Transverse colon (tissue), 4 donors: ENCODE results near the gene GNAT3. TPM values are rescaled to one million over a fixed set of nuclear protein-coding genes. Genes with fewer than 3 reads are reported as not detected.

Experiments used
- DNase-seq: peaks from one replicate; pipeline ENCODE4 v3.0.0-alpha.2; 2019
- H3K27ac ChIP-seq, 4 donors: fragments of 200-600 bp; sonication (generic); 2 replicates each; pipeline ENCODE4 v1.5.1; 2016 to 2018; ENCODE audit warnings: inconsistent platforms in 4 of 4
- H3K27me3 ChIP-seq: fragments of 200-600 bp; sonication (generic); 2 replicates; pipeline ENCODE4 v1.5.1; 2017; ENCODE audit warnings: inconsistent platforms
- H3K36me3 ChIP-seq, 4 donors: fragments of 200-600 bp; sonication (generic); 2 replicates each; pipeline ENCODE4 v1.5.1; 2017 to 2019; ENCODE audit warnings: inconsistent platforms in 4 of 4
- H3K4me1 ChIP-seq, 4 donors: fragments of 200-600 bp; sonication (generic); 2 replicates each; pipeline ENCODE4 v1.5.1; 2017 to 2020; ENCODE audit warnings: inconsistent platforms in 4 of 4
- H3K4me3 ChIP-seq, 4 donors: fragments of 200-600 bp; sonication (generic); 1 replicate in 1 of 4; 2 replicates in 3 of 4; pipeline versions ENCODE4 v1.5.1 to v1.6.1; 2017 to 2019; ENCODE audit warnings: inconsistent platforms in 4 of 4
- H3K9me3 ChIP-seq, 2 donors: fragments of 200-600 bp; sonication (generic); 2 replicates each; pipeline ENCODE4 v1.5.1; 2017 to 2019; ENCODE audit warnings: inconsistent platforms in 2 of 2
- CTCF ChIP-seq, 5 experiments: fragments of 200-600 bp in 3 of 5; fragments of 450-650 bp in 2 of 5; sonication (generic) in 3 of 5; IDR thresholded peaks; 1 replicate in 2 of 5; 2 replicates in 3 of 5; pipeline ENCODE4 v1.5.1; 2016 to 2017; ENCODE audit warnings: antibody characterized with exemption in 5 of 5, inconsistent platforms in 3 of 5, mild to moderate bottlenecking in 2 of 5, moderate library complexity in 1 of 5
- EP300 ChIP-seq: sonication (generic); formaldehyde crosslinking; IDR thresholded peaks from one replicate; pipeline ENCODE4 v1.6.1; 2017; ENCODE audit warnings: antibody characterized with exemption, low read depth
- POLR2A ChIP-seq: fragments of 450-650 bp; IDR thresholded peaks from one replicate; pipeline ENCODE4 v1.6.1; 2016; ENCODE audit warnings: antibody characterized with exemption, mild to moderate bottlenecking, moderate library complexity
- POLR2AphosphoS5 ChIP-seq, 3 donors: sonication (generic); formaldehyde crosslinking; IDR thresholded peaks; one replicate each; pipeline ENCODE4 v1.6.1; 2016; ENCODE audit warnings: antibody characterized with exemption in 3 of 3
- WGBS, 2 donors: methylation state at CpG; one replicate each; pipeline ENCODE4 v1.1.5; 2018; ENCODE audit warnings: low coverage in 1 of 2; 5-methylcytosine and 5-hydroxymethylcytosine counted together
- in situ Hi-C, 4 donors: fragments of 200-750 bp; cut with MboI; loops; one replicate each; pipeline versions ENCODE4 v1.15.0 to v1.15.1; 2017; ENCODE audit warnings: low sequenced_read_pairs in 3 of 4, low pct_ligation_motif_present in 1 of 4, low pct_unique_long_range_greater_than_20kb in 1 of 4
- intact Hi-C: fragments of 100-400 bp; cut with DNase I; formaldehyde crosslinking; loops from one replicate; pipeline ENCODE4 v1.15.1; 2023; ENCODE audit warnings: low total_unique reads
- total RNA-seq, 4 donors: library from RNA; depleted of rRNA; stranded (reverse); fragments of >200 nt; gene quantifications; one replicate each; pipeline ENCODE4 v1.1.0, GENCODE V29; 2016

Gene GNAT3
- total RNA-seq, 4 donors from 2014 or later = not detected

GRCh38 chr7:80478683-80479082 is 33.2 kb downstream of the GNAT3 start:
- Histone ChIP-seq H3K9me3 (no peaks in the 10 kb centered on the region), H3K27ac (no peak overlapping the region), H3K27me3 (no peaks in the 10 kb centered on the region), H3K4me3 (no peak overlapping the region), H3K4me1 (no peaks in the 10 kb centered on the region), H3K36me3 (no peaks in the 10 kb centered on the region)
- no peak for TF ChIP-seq POLR2A
- TF ChIP-seq EP300 = no peak
- TF ChIP-seq POLR2AphosphoS5 (IDR thresholded peaks at IDR 0.05) = no peak
- no peak for TF ChIP-seq CTCF (IDR thresholded peaks at IDR 0.05)
- DNase-seq = no peak
- WGBS, 2 donors = 65 to 77% methylated on average over 2 of the region's 2 CpGs
- intact Hi-C loops = no loop called here
- in situ Hi-C loops = no loop called here

GRCh38 chr7:80476035-80476434 is 35.8 kb downstream of the GNAT3 start:
- WGBS, 2 donors = 83 to 100% methylated on average over 1 of the region's 1 CpG
- H3K4me3 ChIP-seq = no peak overlapping the region
- intact Hi-C loops (no loop called here), in situ Hi-C loops (no loop called here)
- DNase-seq = no peak
- no peaks in the 10 kb centered on the region for H3K36me3 ChIP-seq
- H3K9me3 ChIP-seq = no peaks in the 10 kb centered on the region
- H3K27me3 ChIP-seq = no peaks in the 10 kb centered on the region
- no peaks in the 10 kb centered on the region for H3K4me1 ChIP-seq
- H3K27ac ChIP-seq = no peak overlapping the region
- TF ChIP-seq POLR2A (no peak), POLR2AphosphoS5 (IDR thresholded peaks at IDR 0.05) (no peak), CTCF (IDR thresholded peaks at IDR 0.05) (no peak)

- Histone ChIP-seq H3K4me1 (no peaks in the 10 kb centered on the region), H3K27ac (no peak overlapping the region), H3K9me3 (no peaks in the 10 kb centered on the region), H3K36me3 (no peaks in the 10 kb centered on the region), H3K4me3 (no peak overlapping the region), H3K27me3 (no peaks in the 10 kb centered on the region)
- intact Hi-C loops = no loop called here
- TF ChIP-seq EP300 (no peak), POLR2AphosphoS5 (IDR thresholded peaks at IDR 0.05) (no peak), POLR2A (no peak), CTCF (IDR thresholded peaks at IDR 0.05) (no peak)
- no peak for DNase-seq
- in situ Hi-C loops = no loop called here
- WGBS, 2 donors = 85 to 94% methylated on average over 3 of the region's 3 CpGs
These were observed 36.5 kb downstream of the GNAT3 start for GRCh38 chr7:80475383-80475782.

- Histone ChIP-seq H3K36me3 (no peaks in the 10 kb centered on the region), H3K27me3 (no peaks in the 10 kb centered on the region), H3K4me1 (no peaks in the 10 kb centered on the region), H3K27ac (no peak overlapping the region), H3K9me3 (no peaks in the 10 kb centered on the region), H3K4me3 (no peak overlapping the region)
- TF ChIP-seq POLR2A (no peak), CTCF (IDR thresholded peaks at IDR 0.05) (no peak), POLR2AphosphoS5 (IDR thresholded peaks at IDR 0.05) (no peak), EP300 (no peak)
- in situ Hi-C loops = no loop called here
- DNase-seq = no peak
- WGBS, 2 donors = 78 to 93% methylated on average over 1 of the region's 1 CpG
- intact Hi-C loops = no loop called here
These were observed 38.1 kb downstream of the GNAT3 start for GRCh38 chr7:80473751-80474150.
